Adrenal gland (tissue), 5 donors: ENCODE results near the gene TUBG1.

Source experiments
- POLR2A ChIP-seq, 2 donors: fragments of 450-650 bp; IDR thresholded peaks; one replicate each; pipeline ENCODE4 v1.6.1; 2017; ENCODE audit warnings: antibody characterized with exemption in 2 of 2, mild to moderate bottlenecking in 2 of 2, moderate library complexity in 1 of 2
- TF ChIP-seq, protein P1 (sequence below), 6 experiments: fragments of 450-650 bp in 4 of 6; fragments of 200-600 bp in 2 of 6; sonication (generic) in 1 of 6; IDR thresholded peaks; 1 replicate in 5 of 6; 2 replicates in 1 of 6; pipeline versions ENCODE4 v1.5.1 to v1.8.0; 2016 to 2021; ENCODE audit warnings: antibody characterized with exemption in 6 of 6, mild to moderate bottlenecking in 2 of 6, moderate library complexity in 1 of 6
- donor health status: DM: no; HTN: no; CAD: no.

DNA sequence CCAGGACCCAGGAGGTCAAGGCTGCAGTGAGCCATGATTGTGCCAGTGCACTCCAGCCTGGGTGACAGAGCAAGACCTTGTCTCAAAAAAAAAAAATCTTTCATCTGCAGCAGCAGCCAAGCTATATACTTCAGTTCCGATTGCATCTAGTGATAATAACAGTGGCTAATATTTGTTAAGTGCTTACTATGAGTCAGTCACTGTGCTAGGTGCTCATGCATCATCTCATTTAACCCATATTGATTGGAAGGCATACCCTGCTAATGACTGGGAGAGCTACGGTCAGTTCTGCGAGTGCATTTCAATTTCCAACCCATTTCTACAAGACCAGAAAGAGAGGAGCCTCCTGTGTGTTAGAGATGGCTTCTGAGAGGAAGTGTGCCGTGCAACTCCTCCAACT, 41.9 kb downstream of the TUBG1 start:
- TF ChIP-seq, protein P1, sequence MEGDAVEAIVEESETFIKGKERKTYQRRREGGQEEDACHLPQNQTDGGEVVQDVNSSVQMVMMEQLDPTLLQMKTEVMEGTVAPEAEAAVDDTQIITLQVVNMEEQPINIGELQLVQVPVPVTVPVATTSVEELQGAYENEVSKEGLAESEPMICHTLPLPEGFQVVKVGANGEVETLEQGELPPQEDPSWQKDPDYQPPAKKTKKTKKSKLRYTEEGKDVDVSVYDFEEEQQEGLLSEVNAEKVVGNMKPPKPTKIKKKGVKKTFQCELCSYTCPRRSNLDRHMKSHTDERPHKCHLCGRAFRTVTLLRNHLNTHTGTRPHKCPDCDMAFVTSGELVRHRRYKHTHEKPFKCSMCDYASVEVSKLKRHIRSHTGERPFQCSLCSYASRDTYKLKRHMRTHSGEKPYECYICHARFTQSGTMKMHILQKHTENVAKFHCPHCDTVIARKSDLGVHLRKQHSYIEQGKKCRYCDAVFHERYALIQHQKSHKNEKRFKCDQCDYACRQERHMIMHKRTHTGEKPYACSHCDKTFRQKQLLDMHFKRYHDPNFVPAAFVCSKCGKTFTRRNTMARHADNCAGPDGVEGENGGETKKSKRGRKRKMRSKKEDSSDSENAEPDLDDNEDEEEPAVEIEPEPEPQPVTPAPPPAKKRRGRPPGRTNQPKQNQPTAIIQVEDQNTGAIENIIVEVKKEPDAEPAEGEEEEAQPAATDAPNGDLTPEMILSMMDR (IDR thresholded peaks at IDR 0.05), result no peak
- no peak for TF ChIP-seq POLR2A (IDR thresholded peaks at IDR 0.05)
